Epithelial cell of proximal tubule (primary cell): ENCODE measurements around the gene STK26. TPM values are rescaled to one million over a fixed set of nuclear protein-coding genes. Genes with fewer than 3 reads are reported as not detected.
"Not testable (repeated sequence)": the region's sequence is repeated elsewhere in the genome, so short reads cannot be mapped to it uniquely, and the experiment has no call there.

Experiments
- DNase-seq: peaks from one replicate; pipeline ENCODE4 v3.0.0-alpha.2; 2011; ENCODE audit warnings: low read depth
- H3K4me3 ChIP-seq: 2 replicates; pipeline ENCODE4 v1.5.1; 2011; ENCODE audit warnings: low read depth, mild to moderate bottlenecking, low read length
- CTCF ChIP-seq: conservative IDR thresholded peaks from 2 replicates; pipeline ENCODE4 v1.5.1; 2012; ENCODE audit warnings: low read depth, mild to moderate bottlenecking, low read length
- total RNA-seq: library from RNA; depleted of rRNA; stranded (reverse); fragments of >200 nt; gene quantifications from 2 replicates; pipeline ENCODE4 v1.2.3, GENCODE V29; 2015

Gene STK26
- total RNA-seq, 1 donor from 2014 or later = 23.7 TPM

DNA sequence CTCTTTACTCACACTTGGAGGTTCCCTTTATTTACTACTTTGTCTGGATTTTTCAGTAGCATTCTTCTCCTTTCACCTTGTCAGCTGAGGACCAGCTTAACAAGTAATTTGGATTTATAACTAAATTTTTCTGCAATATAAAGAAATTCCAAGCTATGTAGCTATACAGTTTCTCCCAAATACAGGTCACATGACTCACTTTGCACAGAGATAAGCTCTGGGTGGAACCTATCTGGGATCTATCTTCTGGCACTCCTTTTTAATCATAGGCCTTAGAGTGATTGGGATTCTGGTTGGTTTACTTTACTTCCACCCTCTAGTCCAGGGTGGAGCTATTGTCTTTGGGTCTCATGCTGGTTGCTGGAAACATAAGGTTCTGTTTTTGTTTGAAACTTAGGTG lies 34.9 kb upstream of the STK26 start:
- H3K4me3 ChIP-seq = no peak overlapping the region
- no peak for TF ChIP-seq CTCF
- no peak for DNase-seq

- no peak for DNase-seq
- TF ChIP-seq CTCF = no peak
- no peak overlapping the region for H3K4me3 ChIP-seq
Measured at GRCh38 chrX:132001127-132001526, 22.0 kb upstream of the STK26 start.

DNA sequence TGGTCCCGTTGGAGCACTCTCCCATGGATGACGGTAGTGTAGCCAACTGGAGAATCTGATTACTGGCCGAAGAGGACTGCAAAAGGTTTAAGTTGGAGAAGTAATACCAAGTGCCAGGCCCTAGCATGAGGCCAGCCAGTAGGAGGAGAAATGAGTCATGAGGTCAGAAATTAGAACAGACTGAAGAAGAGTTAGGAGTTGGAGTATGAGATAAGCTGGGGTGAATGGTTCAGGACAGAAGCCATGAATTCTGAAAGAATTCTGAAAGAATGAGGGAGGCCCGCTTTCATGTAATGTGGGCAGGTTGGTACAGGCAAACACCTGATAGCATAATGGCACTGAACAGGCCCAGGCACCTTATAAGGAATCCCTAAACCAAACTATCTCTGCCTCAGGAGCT lies 18.4 kb upstream of the STK26 start:
- no peak for DNase-seq
- TF ChIP-seq CTCF = no peak
- no peak overlapping the region for H3K4me3 ChIP-seq

DNA sequence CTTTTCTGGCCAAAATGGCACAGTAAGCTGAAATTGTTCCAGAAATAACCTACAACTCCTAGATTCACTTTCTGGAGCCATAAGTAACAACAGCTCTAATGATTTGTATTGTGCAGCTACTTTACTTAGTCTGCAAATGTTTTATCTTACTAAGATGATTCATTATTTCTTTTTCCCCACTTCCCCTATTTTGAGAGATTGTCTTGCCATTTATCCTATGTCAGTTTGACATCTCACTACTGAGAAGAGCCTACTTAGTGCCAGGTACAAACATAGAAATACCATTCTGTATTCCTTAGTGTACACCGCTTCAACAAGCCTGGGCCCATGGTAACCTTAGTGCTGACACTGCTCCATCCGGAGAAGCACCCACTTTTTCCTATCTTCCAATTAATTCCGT lies 13.8 kb upstream of the STK26 start:
- H3K4me3 ChIP-seq = no peak overlapping the region
- TF ChIP-seq CTCF = no peak
- DNase-seq = no peak

GRCh38 chrX:132010213-132010612 lies 12.9 kb upstream of the STK26 start:
- not testable (repeated sequence) for H3K4me3 ChIP-seq, DNase-seq

- DNase-seq = no peak
- no peak for TF ChIP-seq CTCF
Measured at GRCh38 chrX:132015875-132016274, 7.2 kb upstream of the STK26 start.

DNA sequence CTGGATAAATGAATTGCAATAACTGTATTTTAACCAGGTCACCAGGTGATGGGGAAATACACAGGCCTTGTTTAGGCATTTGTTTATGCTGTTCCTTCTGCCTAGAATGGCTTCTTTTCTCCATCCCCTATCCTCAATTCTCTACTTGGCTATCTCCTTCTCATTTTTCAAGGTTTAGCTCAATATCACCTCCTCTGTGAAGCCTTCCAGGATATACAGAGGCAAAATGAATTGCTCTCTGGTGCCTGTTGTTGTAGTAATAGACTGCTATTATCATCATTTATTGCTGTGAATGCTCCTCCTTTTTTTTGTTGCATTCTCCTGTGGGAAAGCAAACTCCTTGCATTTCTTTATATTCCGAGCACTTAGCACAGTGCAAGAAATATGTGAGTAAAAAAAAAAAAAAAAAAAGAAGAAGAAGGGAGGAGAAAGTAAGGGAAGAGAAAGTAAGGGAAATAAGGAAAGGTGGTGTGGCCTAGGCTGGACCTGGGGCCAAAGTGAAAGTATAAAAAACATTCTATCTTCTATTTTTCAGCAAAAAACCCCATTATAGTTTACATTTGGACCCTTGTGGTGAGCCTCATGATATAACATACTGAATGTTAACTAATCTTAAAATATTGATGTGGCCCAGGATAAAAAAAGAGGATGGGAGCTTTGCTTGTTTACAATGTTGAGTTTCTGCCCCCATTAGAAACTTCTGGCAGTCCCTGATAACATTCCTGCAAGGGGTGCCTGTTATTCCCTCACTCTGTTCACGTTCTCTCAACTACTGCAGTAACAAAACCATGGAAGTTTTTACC lies 6.3 kb upstream of the STK26 start:
- H3K4me3 ChIP-seq = no peak overlapping the region
- no peak for DNase-seq
- no peak for TF ChIP-seq CTCF

More at GRCh38 chrX:132015875-132016274, 7.2 kb upstream of the STK26 start:
- no peak overlapping the region for H3K4me3 ChIP-seq
